ENCODE measurements around the gene NKPD1. TPM values are rescaled to one million over a fixed set of nuclear protein-coding genes. Genes with fewer than 3 reads are reported as not detected.

Gene NKPD1
- total RNA-seq, 1 experiment from 2014 or later: 2.4 TPM

DNA sequence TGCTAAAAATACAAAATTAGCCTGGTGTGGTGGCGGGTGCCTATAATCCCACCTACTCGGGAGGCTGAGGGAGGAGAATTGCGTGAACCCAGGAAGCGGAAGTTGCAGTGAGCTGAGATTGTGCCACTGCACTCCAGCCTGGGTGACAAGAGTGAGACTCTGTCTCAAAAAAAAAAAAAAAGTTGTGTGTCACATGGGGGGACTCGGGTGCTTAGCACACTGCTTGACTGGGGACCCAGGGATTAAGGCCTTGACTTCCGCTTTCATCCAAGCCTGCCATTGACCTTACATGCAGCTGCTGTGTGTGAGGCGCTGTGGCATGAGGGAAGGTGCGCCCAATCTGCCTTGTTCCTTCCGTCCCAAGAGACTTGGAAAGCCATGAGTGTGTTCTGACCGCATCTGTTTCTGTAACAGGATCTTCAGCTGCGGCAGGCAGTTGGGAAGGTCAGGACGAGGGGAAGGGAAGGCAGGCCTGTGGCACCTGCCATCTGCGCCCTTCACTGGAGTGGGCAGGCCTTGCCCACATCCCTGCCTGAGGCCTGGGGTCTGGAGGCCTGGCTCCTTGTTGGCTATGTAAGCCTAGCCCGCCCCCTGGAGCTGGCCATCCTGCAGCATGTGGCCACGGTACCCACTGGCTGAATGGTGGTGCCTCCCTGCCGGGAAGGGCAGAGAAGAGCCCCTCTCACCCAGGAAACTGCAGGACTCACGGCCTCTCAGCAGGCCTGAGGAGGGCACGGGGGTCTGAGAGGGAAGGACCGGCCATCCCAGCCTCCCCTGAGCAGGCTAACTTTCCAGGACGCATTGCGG is 44.8 kb downstream of the NKPD1 start:
- TF ChIP-seq, protein P1, sequence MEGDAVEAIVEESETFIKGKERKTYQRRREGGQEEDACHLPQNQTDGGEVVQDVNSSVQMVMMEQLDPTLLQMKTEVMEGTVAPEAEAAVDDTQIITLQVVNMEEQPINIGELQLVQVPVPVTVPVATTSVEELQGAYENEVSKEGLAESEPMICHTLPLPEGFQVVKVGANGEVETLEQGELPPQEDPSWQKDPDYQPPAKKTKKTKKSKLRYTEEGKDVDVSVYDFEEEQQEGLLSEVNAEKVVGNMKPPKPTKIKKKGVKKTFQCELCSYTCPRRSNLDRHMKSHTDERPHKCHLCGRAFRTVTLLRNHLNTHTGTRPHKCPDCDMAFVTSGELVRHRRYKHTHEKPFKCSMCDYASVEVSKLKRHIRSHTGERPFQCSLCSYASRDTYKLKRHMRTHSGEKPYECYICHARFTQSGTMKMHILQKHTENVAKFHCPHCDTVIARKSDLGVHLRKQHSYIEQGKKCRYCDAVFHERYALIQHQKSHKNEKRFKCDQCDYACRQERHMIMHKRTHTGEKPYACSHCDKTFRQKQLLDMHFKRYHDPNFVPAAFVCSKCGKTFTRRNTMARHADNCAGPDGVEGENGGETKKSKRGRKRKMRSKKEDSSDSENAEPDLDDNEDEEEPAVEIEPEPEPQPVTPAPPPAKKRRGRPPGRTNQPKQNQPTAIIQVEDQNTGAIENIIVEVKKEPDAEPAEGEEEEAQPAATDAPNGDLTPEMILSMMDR (IDR thresholded peaks at IDR 0.05; ENCODE audit: insufficient read depth in 1 of 2, low read depth in 1 of 2, low read length in 1 of 2, severe bottlenecking in 1 of 2, unreplicated experiment in 1 of 2): no peak
- no TSS peak for BruUV-seq (replicated peaks)
- no peak for DNase-seq
- Mint-ChIP-seq H3K9me3 (ENCODE audit: unreplicated experiment) (no peaks in the 10 kb centered on the region), H3K27ac (ENCODE audit: unreplicated experiment) (no peak overlapping the region), H3K4me3 (ENCODE audit: unreplicated experiment) (no peak overlapping the region), H3K27me3 (ENCODE audit: insufficient read depth, unreplicated experiment) (no peaks in the 10 kb centered on the region), H3K4me1 (ENCODE audit: low read depth, unreplicated experiment) (peaks cover 24% of the 10 kb centered on the region), H3K36me3 (ENCODE audit: insufficient read depth, unreplicated experiment) (peaks cover 6% of the 10 kb centered on the region)
- H3K27me3 ChIP-seq (replicated peaks; ENCODE audit: control insufficient read depth, insufficient read depth, low read length): no peaks in the 10 kb centered on the region
- no peaks in the 10 kb centered on the region for H3K36me3 ChIP-seq (ENCODE audit: control insufficient read depth, insufficient read depth, low read length)
- CTCF ChIA-PET: no interaction called here
- POLR2A ChIA-PET: no interaction called here
- intact Hi-C loops (cut with micrococcal nuclease; ENCODE audit: unreplicated experiment): no loop called here
- no peaks in the 10 kb centered on the region for H3K9me3 ChIP-seq
- no peak overlapping the region for H3K4me3 ChIP-seq (ENCODE audit: low read depth, low read length)
- H3K4me1 ChIP-seq: peaks cover 24% of the 10 kb centered on the region

DNA sequence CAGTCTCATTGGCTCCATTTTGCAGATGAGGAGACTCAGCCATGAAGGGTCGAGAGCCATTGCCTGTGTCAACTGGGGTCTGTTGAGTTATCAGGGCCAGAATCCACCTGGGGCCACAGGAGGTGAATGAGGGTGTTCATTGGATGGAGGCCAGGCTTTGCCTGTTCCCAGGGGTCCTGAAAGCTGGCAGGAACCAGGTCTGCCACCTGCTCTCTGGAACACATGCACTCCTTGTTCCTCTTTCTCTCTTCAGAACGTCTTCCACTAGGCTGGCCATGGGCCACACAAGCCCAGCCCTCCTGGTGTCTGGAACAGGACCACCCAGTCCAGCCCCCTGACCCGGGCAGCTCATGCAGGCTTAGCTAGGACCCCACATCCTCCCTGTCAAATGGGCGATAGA is 46.7 kb downstream of the NKPD1 start:
- H3K9me3 Mint-ChIP-seq (ENCODE audit: unreplicated experiment): no peaks in the 10 kb centered on the region
- ChIA-PET CTCF (no interaction called here), POLR2A (interaction anchor here (0.8 to 1.4 kb wide), 2 partner anchors 21 to 23 kb away, joined by 3 to 4 read pairs; partner anchors contain the start of gene PPP1R37)
- TF ChIP-seq, protein P1 (IDR thresholded peaks at IDR 0.05; ENCODE audit: insufficient read depth in 1 of 2, low read depth in 1 of 2, low read length in 1 of 2, severe bottlenecking in 1 of 2, unreplicated experiment in 1 of 2): no peak
- Histone ChIP-seq H3K4me1 (peaks cover 24% of the 10 kb centered on the region), H3K9me3 (no peaks in the 10 kb centered on the region), H3K27me3 (replicated peaks; ENCODE audit: control insufficient read depth, insufficient read depth, low read length) (no peaks in the 10 kb centered on the region), H3K4me3 (ENCODE audit: low read depth, low read length) (no peak overlapping the region), H3K36me3 (ENCODE audit: control insufficient read depth, insufficient read depth, low read length) (no peaks in the 10 kb centered on the region)
- no TSS peak for BruUV-seq (replicated peaks)
- DNase-seq: no peak
- H3K4me1 Mint-ChIP-seq (ENCODE audit: low read depth, unreplicated experiment): peaks cover 20% of the 10 kb centered on the region
- peak overlapping the region; percentile 45 for H3K27ac Mint-ChIP-seq (ENCODE audit: unreplicated experiment)
- intact Hi-C loops (cut with micrococcal nuclease; ENCODE audit: unreplicated experiment): no loop called here
- H3K27me3 Mint-ChIP-seq (ENCODE audit: insufficient read depth, unreplicated experiment): no peaks in the 10 kb centered on the region
- peaks cover 11% of the 10 kb centered on the region for H3K36me3 Mint-ChIP-seq (ENCODE audit: insufficient read depth, unreplicated experiment)
- no peak overlapping the region for H3K4me3 Mint-ChIP-seq (ENCODE audit: unreplicated experiment)

DNA sequence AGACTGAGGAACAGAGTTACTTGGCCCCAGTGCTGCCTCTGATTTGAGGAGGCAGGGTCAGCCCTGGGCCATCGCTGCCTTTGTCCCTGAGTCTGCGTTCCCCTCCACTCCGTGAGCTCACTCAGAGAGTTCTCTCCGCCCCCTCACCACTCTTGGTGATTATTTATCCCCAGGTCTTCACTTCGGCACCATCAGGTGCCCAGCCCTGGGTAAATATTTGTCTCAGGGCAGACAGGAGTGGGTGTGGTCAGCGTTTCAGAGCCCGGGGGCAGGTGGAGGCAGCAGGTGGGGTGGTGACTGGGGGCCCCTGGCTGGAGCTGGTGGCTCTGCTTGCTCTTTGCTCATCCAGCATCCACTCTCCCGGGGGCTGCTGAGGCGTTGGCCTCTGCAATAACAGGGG is 47.2 kb downstream of the NKPD1 start:
- peaks cover 20% of the 10 kb centered on the region for H3K4me1 Mint-ChIP-seq (ENCODE audit: low read depth, unreplicated experiment)
- TF ChIP-seq, protein P1 (IDR thresholded peaks at IDR 0.05; ENCODE audit: insufficient read depth in 1 of 2, low read depth in 1 of 2, low read length in 1 of 2, severe bottlenecking in 1 of 2, unreplicated experiment in 1 of 2): no peak
- no peaks in the 10 kb centered on the region for H3K9me3 Mint-ChIP-seq (ENCODE audit: unreplicated experiment)
- POLR2A ChIA-PET: interaction anchor here (0.6 to 1.4 kb wide), 3 partner anchors 21 to 91 kb away, joined by 3 to 4 read pairs (median 3); partner anchors contain the start of gene PPP1R37
- intact Hi-C loops (cut with micrococcal nuclease; ENCODE audit: unreplicated experiment): no loop called here
- Histone ChIP-seq H3K4me1 (peaks cover 24% of the 10 kb centered on the region), H3K9me3 (no peaks in the 10 kb centered on the region), H3K4me3 (ENCODE audit: low read depth, low read length) (no peak overlapping the region), H3K36me3 (ENCODE audit: control insufficient read depth, insufficient read depth, low read length) (no peaks in the 10 kb centered on the region), H3K27me3 (replicated peaks; ENCODE audit: control insufficient read depth, insufficient read depth, low read length) (no peaks in the 10 kb centered on the region)
- no peaks in the 10 kb centered on the region for H3K27me3 Mint-ChIP-seq (ENCODE audit: insufficient read depth, unreplicated experiment)
- no peak overlapping the region for H3K4me3 Mint-ChIP-seq (ENCODE audit: unreplicated experiment)
- H3K27ac Mint-ChIP-seq (ENCODE audit: unreplicated experiment): peak overlapping the region; percentile 45
- no TSS peak for BruUV-seq (replicated peaks)
- DNase-seq: peak; percentile 59 to 68
- CTCF ChIA-PET: no interaction called here
- peaks cover 14% of the 10 kb centered on the region for H3K36me3 Mint-ChIP-seq (ENCODE audit: insufficient read depth, unreplicated experiment)

Data from Caco-2 (cell line).